H1 (cell line): ENCODE data around the gene ULK1. TPM values are rescaled to one million over a fixed set of nuclear protein-coding genes. Genes with fewer than 3 reads are reported as not detected.

ENCODE experiments used
- CTCF ChIA-PET: fragments of 300-600 bp; sonication (Branson Sonifier 250); formaldehyde crosslinking; loops from one replicate; lab custom pipeline; 2021; ENCODE audit not compliant: partially characterized antibody; lab: Charles Lee
- POLR2A ChIA-PET: fragments of 300-600 bp; sonication (Branson Sonifier 250); formaldehyde crosslinking; loops from one replicate; lab custom pipeline; 2021; ENCODE audit warnings: inconsistent platforms; ENCODE audit not compliant: partially characterized antibody; lab: Charles Lee
- DNase-seq, 2 experiments: peaks; one replicate each; pipeline versions ENCODE4 v3.0.0 to v3.0.0-alpha.2; 2010 to 2022; ENCODE audit warnings: low spot score in 2 of 2, low read depth in 1 of 2, mixed read lengths in 1 of 2
- FAIRE-seq: peaks from 2 replicates; lab custom pipeline; 2011; peaks lifted over from hg19 to GRCh38; lab: Jason Lieb, UNC
- H2AFZ ChIP-seq: 2 replicates; pipeline ENCODE4 v1.8.1; 2012; ENCODE audit warnings: low read length, inconsistent platforms
- H2AK5ac ChIP-seq: 2 replicates; pipeline ENCODE4 v1.6.1; 2013; ENCODE audit warnings: low read depth, low read length
- H2BK120ac ChIP-seq: replicated peaks from 2 replicates; pipeline ENCODE3; 2013; ENCODE audit warnings: low read depth, low read length, inconsistent platforms
- H2BK12ac ChIP-seq: 2 replicates; pipeline ENCODE4 v1.6.1; 2013; ENCODE audit warnings: low read depth, low read length
- H2BK15ac ChIP-seq: 2 replicates; pipeline ENCODE4 v1.6.1; 2013; ENCODE audit warnings: low read length
- H2BK20ac ChIP-seq: 2 replicates; pipeline ENCODE4 v1.6.1; 2013; ENCODE audit warnings: low read length
- H2BK5ac ChIP-seq: 2 replicates; pipeline ENCODE4 v1.6.1; 2013; ENCODE audit warnings: low read depth, low read length
- H3K14ac ChIP-seq: 2 replicates; pipeline ENCODE4 v1.6.1; 2013; ENCODE audit warnings: inconsistent platforms; ENCODE audit not compliant: insufficient read length
- H3K18ac ChIP-seq: 2 replicates; pipeline ENCODE4 v1.6.1; 2013; ENCODE audit warnings: low read length; ENCODE audit errors: extremely low read depth
- H3K23ac ChIP-seq: 2 replicates; pipeline ENCODE4 v1.6.1; 2013; ENCODE audit warnings: inconsistent platforms; ENCODE audit not compliant: insufficient read length
- H3K23me2 ChIP-seq: 2 replicates; pipeline ENCODE4 v1.6.1; 2013; ENCODE audit warnings: low read depth, low read length
- H3K27ac ChIP-seq: 2 replicates; pipeline ENCODE4 v1.6.1; 2011; ENCODE audit warnings: low read depth, low read length, inconsistent platforms
- H3K27me3 ChIP-seq, 4 experiments: replicated peaks in 1 of 4; 1 replicate in 1 of 4; 2 replicates in 3 of 4; pipeline versions ENCODE4 v1.6.1 to v1.8.1; 2011 to 2013; ENCODE audit warnings: low read length in 3 of 4, mild to moderate bottlenecking in 3 of 4, inconsistent platforms in 2 of 4, mixed read lengths in 2 of 4, moderate library complexity in 1 of 4; ENCODE audit not compliant: control insufficient read depth in 3 of 4, insufficient read depth in 3 of 4; ENCODE audit errors: extremely low read depth in 1 of 4
- H3K36me3 ChIP-seq, 4 experiments: 2 replicates each; pipeline versions ENCODE4 v1.6.1 to v1.8.1; 2011 to 2013; ENCODE audit warnings: mild to moderate bottlenecking in 4 of 4, low read length in 3 of 4, moderate library complexity in 2 of 4, control low read depth in 1 of 4, inconsistent platforms in 1 of 4; ENCODE audit not compliant: insufficient read depth in 4 of 4, control insufficient read depth in 2 of 4
- H3K4ac ChIP-seq: replicated peaks from 2 replicates; pipeline ENCODE3; 2013; ENCODE audit warnings: low read length, low read depth, mixed read lengths, inconsistent platforms; ENCODE audit not compliant: insufficient read length
- H3K4me1 ChIP-seq, 4 experiments: replicated peaks in 1 of 4; 1 replicate in 1 of 4; 2 replicates in 3 of 4; pipeline versions ENCODE4 v1.6.1 to v1.8.1; 2011 to 2013; ENCODE audit warnings: low read length in 3 of 4, inconsistent platforms in 2 of 4, mixed read lengths in 1 of 4; ENCODE audit not compliant: insufficient read depth in 4 of 4, control insufficient read depth in 3 of 4
- H3K4me2 ChIP-seq, 2 experiments: 2 replicates each; pipeline versions ENCODE4 v1.6.1 to v1.8.1; 2011 to 2013; ENCODE audit warnings: low read depth in 2 of 2, low read length in 2 of 2, control low read depth in 1 of 2, inconsistent platforms in 1 of 2, mild to moderate bottlenecking in 1 of 2; ENCODE audit not compliant: insufficient read depth in 1 of 2
- H3K4me3 ChIP-seq, 4 experiments: fragments of 200-600, 300-600 bp in 1 of 4; sonication (generic), shearing (Covaris generic), sonication (Bioruptor Twin) in 1 of 4; 2 replicates each; pipeline versions ENCODE4 v1.5.1 to v1.8.1; 2011 to 2016; ENCODE audit warnings: low read length in 4 of 4, low read depth in 3 of 4, control low read depth in 2 of 4, inconsistent platforms in 2 of 4, mild to moderate bottlenecking in 2 of 4, mixed read lengths in 1 of 4, moderate library complexity in 1 of 4; ENCODE audit not compliant: insufficient read depth in 2 of 4; ENCODE audit errors: extremely low read depth in 1 of 4
- H3K56ac ChIP-seq: replicated peaks from 2 replicates; pipeline ENCODE3; 2013; ENCODE audit warnings: low read depth, mild to moderate bottlenecking, mixed read lengths, low read length, inconsistent platforms; ENCODE audit not compliant: insufficient read length
- H3K79me1 ChIP-seq: 2 replicates; pipeline ENCODE4 v1.6.1; 2013; ENCODE audit warnings: low read depth, low read length, control low read depth
- H3K79me2 ChIP-seq, 2 experiments: 2 replicates each; pipeline versions ENCODE4 v1.6.1 to v1.8.1; 2012 to 2013; ENCODE audit warnings: low read length in 2 of 2, mild to moderate bottlenecking in 2 of 2, inconsistent platforms in 1 of 2; ENCODE audit not compliant: insufficient read depth in 2 of 2, control insufficient read depth in 1 of 2
- H3K9ac ChIP-seq, 4 experiments: replicated peaks in 1 of 4; 1 replicate in 1 of 4; 2 replicates in 3 of 4; pipeline versions ENCODE4 v1.6.1 to v1.8.1; 2011 to 2013; ENCODE audit warnings: low read depth in 3 of 4, low read length in 3 of 4, control low read depth in 2 of 4, mild to moderate bottlenecking in 2 of 4, moderate library complexity in 2 of 4, inconsistent platforms in 1 of 4; ENCODE audit errors: extremely low read depth in 1 of 4
- H3K9me3 ChIP-seq, 2 experiments: 2 replicates each; pipeline versions ENCODE4 v1.6.1 to v1.8.1; 2012 to 2013; ENCODE audit warnings: mild to moderate bottlenecking in 2 of 2, moderate library complexity in 2 of 2, control low read depth in 1 of 2, inconsistent platforms in 1 of 2, low read depth in 1 of 2, low read length in 1 of 2, mixed read lengths in 1 of 2; ENCODE audit not compliant: insufficient read depth in 2 of 2
- H4K20me1 ChIP-seq, 2 experiments: replicated peaks in 1 of 2; 2 replicates each; pipeline versions ENCODE3 to v1.8.1; 2011 to 2013; ENCODE audit warnings: inconsistent platforms in 2 of 2, low read length in 2 of 2, mild to moderate bottlenecking in 1 of 2; ENCODE audit not compliant: insufficient read depth in 2 of 2, control insufficient read depth in 1 of 2
- H4K5ac ChIP-seq: 2 replicates; pipeline ENCODE4 v1.6.1; 2013; ENCODE audit warnings: low read length, low read depth, mixed read lengths, inconsistent platforms; ENCODE audit not compliant: insufficient read length
- H4K8ac ChIP-seq: 2 replicates; pipeline ENCODE4 v1.8.0; 2013; ENCODE audit warnings: mild to moderate bottlenecking, moderate library complexity, low read length, inconsistent platforms; ENCODE audit not compliant: insufficient read depth; ENCODE audit errors: extremely low read depth
- H4K91ac ChIP-seq: replicated peaks from 2 replicates; pipeline ENCODE3; 2013; ENCODE audit warnings: low read length, mixed read lengths, inconsistent platforms; ENCODE audit not compliant: insufficient read length
- EZH2 ChIP-seq: fragments of 200-600 bp; sonication (generic); IDR thresholded peaks from 2 replicates; pipeline ENCODE4 v1.7.1; 2012; ENCODE audit warnings: low read depth, mild to moderate bottlenecking, moderate library complexity, low read length, inconsistent platforms; ENCODE audit not compliant: severe bottlenecking
- POLR2A ChIP-seq, 2 experiments: IDR thresholded peaks; 1 replicate in 1 of 2; 2 replicates in 1 of 2; pipeline ENCODE4 v1.6.1; 2011; ENCODE audit warnings: low read depth in 2 of 2, low read length in 2 of 2, mild to moderate bottlenecking in 2 of 2; ENCODE audit errors: control extremely low read depth in 1 of 2
- YY1 ChIP-seq: IDR thresholded peaks from 2 replicates; pipeline ENCODE4 v1.6.1; 2011; ENCODE audit warnings: low read depth, mild to moderate bottlenecking, low read length
- WGBS, 2 experiments: shearing (Covaris generic) in 1 of 2; methylation state at CpG; one replicate each; pipeline versions ENCODE4 v1.1.6 to v1.1.7; 2013 to 2015; ENCODE audit warnings: low lambda C conversion rate in 2 of 2, mixed read lengths in 2 of 2, inconsistent platforms in 1 of 2, low coverage in 1 of 2, missing lambda C conversion rate in 1 of 2; ENCODE audit not compliant: insufficient replicate concordance in 2 of 2, insufficient coverage in 1 of 2, insufficient read length in 1 of 2; ENCODE audit errors: extremely low coverage in 1 of 2, missing lambda C conversion rate in 1 of 2; 5-methylcytosine and 5-hydroxymethylcytosine counted together
- polyA plus RNA-seq, 7 experiments: library from polyadenylated mRNA; depleted of rRNA in 3 of 7; stranded (reverse) in 5 of 7; unstranded in 2 of 7; fragments of >200 nt in 5 of 7; fragments of 200-250 nt in 2 of 7; gene quantifications; 1 replicate in 5 of 7; 2 replicates in 1 of 7; 4 replicates in 1 of 7; pipeline versions ENCODE4 v1.2.1 to v1.2.3, GENCODE V29; 2011 to 2013; ENCODE audit warnings: missing spikeins in 2 of 7, mixed read lengths in 2 of 7
- total RNA-seq: library from RNA; stranded (reverse); fragmentation: NEBNext Ultra II Directional; extraction: Animal tissue kit (Norgen Biotek cat#: 25700); gene quantifications from 2 replicates; pipeline ENCODE4 v1.2.1, GENCODE V29; 2021

The ULK1 gene
- total and polyA plus RNA-seq, 2 of the 8 experiments (the other 6 are each of a cell fraction or from before 2014, with no cell fraction given), result 13.0 to 44.1 TPM

DNA sequence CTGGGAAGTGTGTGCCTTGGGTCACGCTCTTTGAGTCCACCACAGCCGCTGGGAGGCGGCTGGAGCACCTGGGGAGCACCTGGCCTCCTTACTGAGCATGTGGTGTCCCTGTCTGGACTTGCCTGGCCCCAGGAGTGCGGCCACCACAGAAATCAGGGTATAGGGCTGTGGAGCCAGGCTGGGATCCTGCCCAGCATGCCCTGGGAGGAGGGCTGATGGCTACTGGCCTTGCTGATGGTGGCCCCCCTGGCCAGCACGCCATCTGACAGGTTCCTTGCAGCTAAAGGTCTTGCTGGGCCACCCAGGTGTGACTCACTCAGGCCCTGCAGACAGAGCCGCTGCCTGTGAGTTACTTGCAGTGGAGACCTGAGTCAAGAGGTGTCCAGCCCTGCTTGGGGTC, 6.0 kb downstream of the ULK1 start:
- no peak overlapping the region for H3K4ac ChIP-seq
- peaks cover 8% of the 10 kb centered on the region; the same call in 1 of the 2 replicates for H3K23me2 ChIP-seq
- H3K4me3 ChIP-seq, result no peak overlapping the region
- H3K4me1 ChIP-seq, result peaks cover 0 to 14% (median 13%) of the 10 kb centered on the region in 4 experiments; a peak in 6 of 7 replicates
- DNase-seq, result no peak
- H3K79me1 ChIP-seq, result peaks cover 15% of the 10 kb centered on the region
- H3K9ac ChIP-seq, result peak overlapping the region in 1 of 4 experiments; percentile 15; a peak in 1 of 7 replicates
- H2BK5ac ChIP-seq, result no peak overlapping the region
- no peak overlapping the region for H2AFZ ChIP-seq
- H4K5ac ChIP-seq, result no peak overlapping the region
- WGBS, 2 experiments, result 96% methylated on average over 6 of the region's 6 CpGs; no CpG with 5 or more reads in 1 of the 2 experiments
- POLR2A ChIA-PET, result interaction anchor here (0.6 to 2.1 kb wide), 2 partner anchors 30 to 59 kb away, joined by 3 to 10 read pairs; no protein-coding TSS in a partner anchor
- H3K18ac ChIP-seq, result no peak overlapping the region
- peaks cover 0 to 49% of the 10 kb centered on the region in 2 experiments; a peak in 1 of 4 replicates for H3K79me2 ChIP-seq
- H3K27me3 ChIP-seq, result no peaks in the 10 kb centered on the region
- TF ChIP-seq YY1, result no peak
- no peak for TF ChIP-seq EZH2
- no peak for TF ChIP-seq POLR2A (IDR thresholded peaks at IDR 0.05; ENCODE audit: control extremely low read depth in 1 of 2, low read depth in 2 of 2, low read length in 2 of 2)
- TF ChIP-seq, all 59 proteins: peak for 0
- CTCF ChIA-PET, result interaction anchor here (0.6 kb wide), 1 partner anchor 74 kb away, joined by 3 read pairs; no protein-coding TSS in a partner anchor
- Histone ChIP-seq H3K23ac (no peak overlapping the region), H3K27ac (no peak overlapping the region), H4K91ac (no peak overlapping the region), H3K9me3 (no peaks in the 10 kb centered on the region), H2BK15ac (no peak overlapping the region), H2BK120ac (no peak overlapping the region), H2BK12ac (peak overlapping the region; percentile 39; the same call in 1 of the 2 replicates), H4K20me1 (peaks cover 23 to 31% of the 10 kb centered on the region in 2 experiments), H3K36me3 (peaks cover 0 to 7% (median 3%) of the 10 kb centered on the region in 4 experiments; a peak in 3 of 8 replicates), H4K8ac (no peak overlapping the region; the same call in 1 of the 2 replicates), H3K4me2 (no peak overlapping the region), H2AK5ac (no peak overlapping the region), H2BK20ac (no peak overlapping the region), H3K14ac (no peak overlapping the region), H3K56ac (no peak overlapping the region)
- FAIRE-seq, result no peak
